NCI-H526 treated with DMSO at 0.1 percent for 48 hours (cell line): ENCODE measurements around the gene TAF4.
A peak's percentile ranks its signal among the peaks of the same experiment; 100 is the strongest.

Source experiments
- DNase-seq: peaks from one replicate; lab custom pipeline; 2025; lab: John Stamatoyannopoulos, UW

The TAF4 gene

GRCh38 chr20:62042025-62042820, 23.5 kb downstream of the TAF4 start:
- DNase-seq: peak; percentile 8

GRCh38 chr20:62040933-62041332, 24.7 kb downstream of the TAF4 start:
- no peak for DNase-seq

GRCh38 chr20:62040381-62040922, 25.2 kb downstream of the TAF4 start:
- DNase-seq: no peak

- DNase-seq: peak; percentile 72
Observed at GRCh38 chr20:62039738-62040137, 25.9 kb downstream of the TAF4 start.

GRCh38 chr20:62032609-62033368, 32.9 kb downstream of the TAF4 start:
- no peak for DNase-seq

GRCh38 chr20:62031462-62032092, 34.1 kb downstream of the TAF4 start:
- no peak for DNase-seq

GRCh38 chr20:62030834-62031434, 34.7 kb downstream of the TAF4 start:
- DNase-seq: no peak

- DNase-seq: no peak
Observed at GRCh38 chr20:62030357-62030756, 35.3 kb downstream of the TAF4 start.

GRCh38 chr20:62029949-62030348, 35.7 kb downstream of the TAF4 start:
- DNase-seq: no peak

- no peak for DNase-seq
Observed at GRCh38 chr20:62029296-62029695, 36.4 kb downstream of the TAF4 start.

- no peak for DNase-seq
Observed at GRCh38 chr20:62028384-62028783, 37.3 kb downstream of the TAF4 start.

- DNase-seq: no peak
Observed at GRCh38 chr20:62027698-62028321, 37.9 kb downstream of the TAF4 start.

GRCh38 chr20:62027116-62027515, 38.6 kb downstream of the TAF4 start:
- DNase-seq: no peak

- DNase-seq: no peak
Observed at GRCh38 chr20:62026564-62026856, 39.2 kb downstream of the TAF4 start.

- DNase-seq: no peak
Observed at GRCh38 chr20:62025832-62026563, 39.7 kb downstream of the TAF4 start.

- no peak for DNase-seq
Observed at GRCh38 chr20:62025394-62025793, 40.3 kb downstream of the TAF4 start.

GRCh38 chr20:62023935-62024334, 41.7 kb downstream of the TAF4 start:
- DNase-seq: no peak

- DNase-seq: no peak
Observed at GRCh38 chr20:62022575-62023139, 43.0 kb downstream of the TAF4 start.

- no peak for DNase-seq
Observed at GRCh38 chr20:62021793-62022385, 43.8 kb downstream of the TAF4 start.

GRCh38 chr20:62020935-62021701, 44.6 kb downstream of the TAF4 start:
- no peak for DNase-seq
